Endothelial cell of umbilical vein (primary cell): Measurements from ENCODE around the gene AMPH. TPM values are rescaled to one million over a fixed set of nuclear protein-coding genes. Genes with fewer than 3 reads are reported as not detected.

Experiments
- BruUV-seq: library from RNA; stranded (reverse); fragments of 400-500 nt; replicated peaks from 2 replicates; lab custom pipeline; 2021; lab: Mats Ljungman, UMichigan
- CTCF ChIA-PET: fragments of 300-600, 350-600 bp; sonication (Branson Sonifier 250); formaldehyde crosslinking; loops from one replicate; lab custom pipeline; 2021; ENCODE audit warnings: antibody characterized with exemption, inconsistent platforms; lab: Charles Lee
- POLR2A ChIA-PET: fragments of 300-600, 350-600 bp; sonication (Branson Sonifier 250); formaldehyde crosslinking; loops from one replicate; lab custom pipeline; 2021; ENCODE audit warnings: antibody characterized with exemption, inconsistent platforms; lab: Charles Lee
- DNase-seq: peaks from one replicate; pipeline ENCODE4 v3.0.0-alpha.2; 2011; ENCODE audit warnings: low read depth, low spot score
- FAIRE-seq: peaks from 2 replicates; lab custom pipeline; 2011; peaks lifted over from hg19 to GRCh38; lab: Jason Lieb, UNC
- H2AFZ ChIP-seq: 2 replicates; pipeline ENCODE4 v1.6.0; 2012; ENCODE audit warnings: low read depth, low read length, control low read depth, inconsistent platforms
- H3K27ac ChIP-seq: 2 replicates; pipeline ENCODE4 v1.5.1; 2011; ENCODE audit warnings: low read depth, mild to moderate bottlenecking, control low read depth, low read length, moderate library complexity; ENCODE audit not compliant: insufficient read depth
- H3K27me3 ChIP-seq, 2 experiments: 2 replicates each; pipeline versions ENCODE4 v1.6.0 to v1.6.1; 2011; ENCODE audit warnings: low read length in 2 of 2, mixed read lengths in 1 of 2; ENCODE audit not compliant: control insufficient read depth in 2 of 2, insufficient read depth in 2 of 2
- H3K36me3 ChIP-seq, 2 experiments: 2 replicates in 1 of 2; 3 replicates in 1 of 2; pipeline ENCODE4 v1.5.1; 2011; ENCODE audit warnings: low read length in 2 of 2, mild to moderate bottlenecking in 1 of 2, moderate library complexity in 1 of 2; ENCODE audit not compliant: control insufficient read depth in 2 of 2, insufficient read depth in 2 of 2; ENCODE audit errors: extremely low read depth in 1 of 2
- H3K4me1 ChIP-seq: 3 replicates; pipeline ENCODE4 v1.5.1; 2011; ENCODE audit warnings: mild to moderate bottlenecking, low read length; ENCODE audit not compliant: control insufficient read depth, insufficient read depth; ENCODE audit errors: extremely low read depth
- H3K4me2 ChIP-seq: 2 replicates; pipeline ENCODE4 v1.6.1; 2011; ENCODE audit warnings: low read length, control low read depth, mixed read lengths; ENCODE audit not compliant: insufficient read depth
- H3K4me3 ChIP-seq, 3 experiments: fragments of 200-600 bp in 1 of 3; sonication (generic), shearing (Covaris generic) in 1 of 3; replicated peaks in 1 of 3; 2 replicates each; pipeline ENCODE4 v1.5.1; 2011 to 2016; ENCODE audit warnings: control low read depth in 3 of 3, low read length in 3 of 3, mild to moderate bottlenecking in 2 of 3, inconsistent platforms in 1 of 3, low read depth in 1 of 3, moderate library complexity in 1 of 3; ENCODE audit not compliant: insufficient read depth in 1 of 3
- H3K79me2 ChIP-seq: 2 replicates; pipeline ENCODE4 v1.6.0; 2012; ENCODE audit warnings: low read length, inconsistent platforms; ENCODE audit not compliant: control insufficient read depth, insufficient read depth
- H3K9ac ChIP-seq: replicated peaks from 2 replicates; pipeline ENCODE3; 2011; ENCODE audit warnings: low read length, control low read depth; ENCODE audit not compliant: insufficient read depth; ENCODE audit errors: extremely low read depth
- H3K9me1 ChIP-seq: replicated peaks from 3 replicates; pipeline ENCODE4 v1.6.0; 2011; ENCODE audit warnings: mild to moderate bottlenecking, low read length; ENCODE audit not compliant: control insufficient read depth, insufficient read depth; ENCODE audit errors: extremely low read depth
- H3K9me3 ChIP-seq: replicated peaks from 2 replicates; pipeline ENCODE4 v1.5.1; 2012; ENCODE audit warnings: low read length, inconsistent platforms; ENCODE audit not compliant: control insufficient read depth, insufficient read depth
- H4K20me1 ChIP-seq: replicated peaks from 2 replicates; pipeline ENCODE3; 2011; ENCODE audit warnings: mild to moderate bottlenecking, low read length; ENCODE audit not compliant: control insufficient read depth, insufficient read depth; ENCODE audit errors: extremely low read depth
- CTCF ChIP-seq, 2 donors: IDR thresholded peaks; 1 replicate in 1 of 2; 2 replicates in 1 of 2; pipeline ENCODE4 v1.5.1; 2011; ENCODE audit warnings: low read length in 2 of 2, mild to moderate bottlenecking in 2 of 2, moderate library complexity in 2 of 2, control low read depth in 1 of 2, inconsistent platforms in 1 of 2, low read depth in 1 of 2; ENCODE audit not compliant: insufficient read depth in 1 of 2; ENCODE audit errors: extremely low read depth in 1 of 2
- EZH2 ChIP-seq: IDR thresholded peaks from 2 replicates; pipeline ENCODE4 v1.6.1; 2012; ENCODE audit warnings: borderline replicate concordance, low read depth, mild to moderate bottlenecking, moderate library complexity, low read length, inconsistent platforms; ENCODE audit not compliant: severe bottlenecking
- FOS ChIP-seq: IDR thresholded peaks from 2 replicates; pipeline ENCODE4 v1.6.1; 2011; ENCODE audit warnings: mild to moderate bottlenecking, low read length, moderate library complexity, borderline replicate concordance; ENCODE audit not compliant: insufficient read depth
- GATA2 ChIP-seq: IDR thresholded peaks from 2 replicates; pipeline ENCODE4 v1.7.0; 2011; ENCODE audit warnings: low read depth, mild to moderate bottlenecking, moderate library complexity, mixed read lengths, low read length; ENCODE audit not compliant: insufficient read length, insufficient read depth
- JUN ChIP-seq: IDR thresholded peaks from 2 replicates; pipeline ENCODE4 v1.6.1; 2011; ENCODE audit warnings: borderline replicate concordance, low read depth; ENCODE audit not compliant: insufficient read length, insufficient read depth
- MAX ChIP-seq: IDR thresholded peaks from 2 replicates; pipeline ENCODE4 v1.6.1; 2011; ENCODE audit not compliant: insufficient read depth, insufficient read length
- MYC ChIP-seq: IDR thresholded peaks from one replicate; pipeline ENCODE4 v1.6.1; 2011; ENCODE audit warnings: mild to moderate bottlenecking, low read depth, low read length
- POLR2A ChIP-seq: IDR thresholded peaks from 2 replicates; pipeline ENCODE4 v1.6.1; 2012; ENCODE audit warnings: low read depth, mild to moderate bottlenecking, control low read depth, low read length
- POLR2AphosphoS5 ChIP-seq: IDR thresholded peaks from 2 replicates; pipeline ENCODE4 v1.6.1; 2012; ENCODE audit warnings: low read depth, mild to moderate bottlenecking, control low read depth, low read length, moderate library complexity; ENCODE audit not compliant: insufficient read depth
- dilution Hi-C: fragments of 300-500 bp; cut with MboI; formaldehyde crosslinking; loops from one replicate; pipeline ENCODE4 v1.15.0; 2019; ENCODE audit warnings: low sequenced_read_pairs; ENCODE audit not compliant: extremely low pct_ligation_motif_present
- intact Hi-C: fragments of 100-400 bp; cut with micrococcal nuclease; formaldehyde crosslinking; loops from one replicate; pipeline ENCODE4 v1.10.0; 2022
- polyA plus RNA-seq, 4 experiments: library from polyadenylated mRNA; depleted of rRNA in 3 of 4; stranded (reverse) in 3 of 4; unstranded in 1 of 4; fragments of >200 nt; gene quantifications; 2 replicates each; pipeline versions ENCODE4 v1.2.1 to v1.2.3, GENCODE V29; 2011 to 2012; ENCODE audit warnings: missing spikeins in 1 of 4
- total RNA-seq: library from RNA; stranded (reverse); gene quantifications from 2 replicates; pipeline ENCODE4 v1.2.3, GENCODE V29; 2021

AMPH gene
- total and polyA plus RNA-seq, 2 donors (not counting 3 experiments of a cell fraction or from before 2014, with no cell fraction given) = 5.2 to 9.2 TPM

- TF ChIP-seq POLR2A = no peak
- no peak for TF ChIP-seq MAX
- TF ChIP-seq CTCF (IDR thresholded peaks at IDR 0.05; ENCODE audit: extremely low read depth in 1 of 2, insufficient read depth in 1 of 2, low read depth in 1 of 2, low read length in 2 of 2) = no peak
- TF ChIP-seq EZH2 = no peak
- no peak for TF ChIP-seq POLR2AphosphoS5
- TF ChIP-seq MYC = no peak
- no peak for TF ChIP-seq JUN
- no peak for TF ChIP-seq GATA2
- TF ChIP-seq FOS = no peak
- CTCF ChIA-PET = no interaction called here
- Histone ChIP-seq H3K79me2 (no peaks in the 10 kb centered on the region), H3K4me1 (peaks cover 19% of the 10 kb centered on the region), H3K36me3 (no peaks in the 10 kb centered on the region), H3K9me3 (no peaks in the 10 kb centered on the region), H3K27ac (no peak overlapping the region), H3K4me2 (no peak overlapping the region), H3K9me1 (no peaks in the 10 kb centered on the region), H4K20me1 (no peaks in the 10 kb centered on the region), H3K27me3 (no peaks in the 10 kb centered on the region), H3K9ac (no peak overlapping the region), H2AFZ (no peak overlapping the region), H3K4me3 (no peak overlapping the region)
- POLR2A ChIA-PET = no interaction called here
- no peak for FAIRE-seq
- DNase-seq = no peak
- intact Hi-C loops (no loop called here), dilution Hi-C loops (no loop called here)
- no TSS peak for BruUV-seq
These were observed 76.6 kb downstream of the AMPH start for GRCh38 chr7:38554586-38554985.
